Measurements from ENCODE around the gene SUSD1. TPM values are rescaled to one million over a fixed set of nuclear protein-coding genes. Genes with fewer than 3 reads are reported as not detected.
A peak's percentile ranks its signal among the peaks of the same experiment; 100 is the strongest.

The SUSD1 gene
- total RNA-seq, 1 donor from 2014 or later, result 35.9 TPM

- DNase-seq (ENCODE audit: low read depth in 2 of 2), result no peak
These were observed 105.6 kb downstream of the SUSD1 start for GRCh38 chr9:112069318-112070169.

- peak in 1 of 2 donors; percentile 48 for DNase-seq (ENCODE audit: low read depth in 2 of 2)
These were observed 109.1 kb downstream of the SUSD1 start for GRCh38 chr9:112065806-112066606.

GRCh38 chr9:112064871-112065270 is 110.2 kb downstream of the SUSD1 start:
- DNase-seq (ENCODE audit: low read depth in 2 of 2), result no peak

GRCh38 chr9:112063586-112063985 is 111.5 kb downstream of the SUSD1 start:
- no peak for DNase-seq (ENCODE audit: low read depth in 2 of 2)

GRCh38 chr9:112063151-112063550 is 111.9 kb downstream of the SUSD1 start:
- no peak for DNase-seq (ENCODE audit: low read depth in 2 of 2)

GRCh38 chr9:112061152-112061740 is 113.9 kb downstream of the SUSD1 start:
- DNase-seq (ENCODE audit: low read depth in 2 of 2), result peak; percentile 97 to 99

GRCh38 chr9:112059966-112060320 is 115.2 kb downstream of the SUSD1 start:
- no peak for DNase-seq (ENCODE audit: low read depth in 2 of 2)

- DNase-seq (ENCODE audit: low read depth in 2 of 2), result peak; percentile 98
These were observed 115.7 kb downstream of the SUSD1 start for GRCh38 chr9:112059145-112059965.

GRCh38 chr9:112056996-112057395 is 118.1 kb downstream of the SUSD1 start:
- DNase-seq (ENCODE audit: low read depth in 2 of 2), result no peak

- no peak for DNase-seq (ENCODE audit: low read depth in 2 of 2)
These were observed 120.2 kb downstream of the SUSD1 start for GRCh38 chr9:112054916-112055315.

- no peak for DNase-seq (ENCODE audit: low read depth in 2 of 2)
These were observed 123.3 kb downstream of the SUSD1 start for GRCh38 chr9:112051812-112052211.

GRCh38 chr9:112050544-112051475 is 124.3 kb downstream of the SUSD1 start:
- peak; percentile 90 to 95 for DNase-seq (ENCODE audit: low read depth in 2 of 2)

GRCh38 chr9:112049811-112050516 is 125.1 kb downstream of the SUSD1 start:
- DNase-seq (ENCODE audit: low read depth in 2 of 2), result no peak

GRCh38 chr9:112048924-112049691 is 126.0 kb downstream of the SUSD1 start:
- no peak for DNase-seq (ENCODE audit: low read depth in 2 of 2)

- peak in 1 of 2 donors; percentile 38 for DNase-seq (ENCODE audit: low read depth in 2 of 2)
These were observed 127.5 kb downstream of the SUSD1 start for GRCh38 chr9:112047538-112048066.

- peak in 1 of 2 donors; percentile 43 for DNase-seq (ENCODE audit: low read depth in 2 of 2)
These were observed 128.9 kb downstream of the SUSD1 start for GRCh38 chr9:112046181-112046580.

GRCh38 chr9:112044881-112045280 is 130.2 kb downstream of the SUSD1 start:
- DNase-seq (ENCODE audit: low read depth in 2 of 2), result no peak

GRCh38 chr9:112044186-112044585 is 130.9 kb downstream of the SUSD1 start:
- no peak for DNase-seq (ENCODE audit: low read depth in 2 of 2)

- DNase-seq (ENCODE audit: low read depth in 2 of 2), result no peak
These were observed 131.7 kb downstream of the SUSD1 start for GRCh38 chr9:112043423-112043822.
